Measurements from ENCODE around the gene PDC. TPM values are rescaled to one million over a fixed set of nuclear protein-coding genes. Genes with fewer than 3 reads are reported as not detected.

PDC gene
- total RNA-seq, 1 donor, result 0.43 TPM

GRCh38 chr1:186429017-186429416, 31.9 kb downstream of the PDC start:
- no peak for DNase-seq (ENCODE audit: low read depth)
- TF ChIP-seq CTCF (IDR thresholded peaks at IDR 0.05; ENCODE audit: insufficient read depth, low read depth, low read length), result no peak
- no peak overlapping the region for H3K4me3 ChIP-seq (ENCODE audit: low read depth, low read length)

GRCh38 chr1:186426118-186426517, 34.8 kb downstream of the PDC start:
- DNase-seq (ENCODE audit: low read depth), result no peak
- TF ChIP-seq CTCF (IDR thresholded peaks at IDR 0.05; ENCODE audit: insufficient read depth, low read depth, low read length), result no peak
- H3K4me3 ChIP-seq (ENCODE audit: low read depth, low read length), result no peak overlapping the region

GRCh38 chr1:186424539-186424938, 36.4 kb downstream of the PDC start:
- TF ChIP-seq CTCF (IDR thresholded peaks at IDR 0.05; ENCODE audit: insufficient read depth, low read depth, low read length), result no peak
- no peak overlapping the region for H3K4me3 ChIP-seq (ENCODE audit: low read depth, low read length)
- peak; percentile 67 for DNase-seq (ENCODE audit: low read depth)

GRCh38 chr1:186421446-186421845, 39.5 kb downstream of the PDC start:
- H3K4me3 ChIP-seq (ENCODE audit: low read depth, low read length), result no peak overlapping the region
- DNase-seq (ENCODE audit: low read depth), result no peak
- TF ChIP-seq CTCF (IDR thresholded peaks at IDR 0.05; ENCODE audit: insufficient read depth, low read depth, low read length), result no peak

GRCh38 chr1:186420923-186421322, 40.0 kb downstream of the PDC start:
- no peak overlapping the region for H3K4me3 ChIP-seq (ENCODE audit: low read depth, low read length)
- DNase-seq (ENCODE audit: low read depth), result peak; percentile 57
- TF ChIP-seq CTCF (IDR thresholded peaks at IDR 0.05; ENCODE audit: insufficient read depth, low read depth, low read length), result no peak

GRCh38 chr1:186420311-186420710, 40.6 kb downstream of the PDC start:
- no peak for TF ChIP-seq CTCF (IDR thresholded peaks at IDR 0.05; ENCODE audit: insufficient read depth, low read depth, low read length)
- no peak overlapping the region for H3K4me3 ChIP-seq (ENCODE audit: low read depth, low read length)
- DNase-seq (ENCODE audit: low read depth), result peak; percentile 33

GRCh38 chr1:186418503-186418902, 42.4 kb downstream of the PDC start:
- no peak for TF ChIP-seq CTCF (IDR thresholded peaks at IDR 0.05; ENCODE audit: insufficient read depth, low read depth, low read length)
- DNase-seq (ENCODE audit: low read depth), result peak; percentile 41

More at GRCh38 chr1:186418503-186418902, 42.4 kb downstream of the PDC start:
- no peak overlapping the region for H3K4me3 ChIP-seq (ENCODE audit: low read depth, low read length)

Measured in fibroblast of villous mesenchyme (primary cell).